ENCODE measurements around the gene CKAP4.

CKAP4 gene

DNA sequence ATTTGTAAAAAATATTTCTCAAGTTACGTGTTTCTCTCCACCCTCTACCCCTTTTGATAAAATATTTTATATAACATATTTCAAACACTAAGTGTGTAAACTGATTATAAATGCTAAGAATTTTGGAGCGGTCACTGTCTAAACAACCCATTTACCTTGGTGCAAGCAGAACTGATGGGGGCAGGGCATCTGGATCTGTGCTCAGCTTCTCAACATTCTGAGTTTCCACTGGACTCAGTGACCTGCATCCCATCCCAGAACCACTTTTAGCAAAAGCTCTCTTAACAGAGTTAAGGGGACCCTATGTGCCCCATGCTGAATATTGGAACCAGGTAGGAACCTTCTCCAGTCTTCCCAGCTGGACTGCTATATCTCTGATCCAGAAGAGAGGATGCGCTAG, 53.5 kb downstream of the CKAP4 start:
- DNase-seq (ENCODE audit: low read depth), result no peak

DNA sequence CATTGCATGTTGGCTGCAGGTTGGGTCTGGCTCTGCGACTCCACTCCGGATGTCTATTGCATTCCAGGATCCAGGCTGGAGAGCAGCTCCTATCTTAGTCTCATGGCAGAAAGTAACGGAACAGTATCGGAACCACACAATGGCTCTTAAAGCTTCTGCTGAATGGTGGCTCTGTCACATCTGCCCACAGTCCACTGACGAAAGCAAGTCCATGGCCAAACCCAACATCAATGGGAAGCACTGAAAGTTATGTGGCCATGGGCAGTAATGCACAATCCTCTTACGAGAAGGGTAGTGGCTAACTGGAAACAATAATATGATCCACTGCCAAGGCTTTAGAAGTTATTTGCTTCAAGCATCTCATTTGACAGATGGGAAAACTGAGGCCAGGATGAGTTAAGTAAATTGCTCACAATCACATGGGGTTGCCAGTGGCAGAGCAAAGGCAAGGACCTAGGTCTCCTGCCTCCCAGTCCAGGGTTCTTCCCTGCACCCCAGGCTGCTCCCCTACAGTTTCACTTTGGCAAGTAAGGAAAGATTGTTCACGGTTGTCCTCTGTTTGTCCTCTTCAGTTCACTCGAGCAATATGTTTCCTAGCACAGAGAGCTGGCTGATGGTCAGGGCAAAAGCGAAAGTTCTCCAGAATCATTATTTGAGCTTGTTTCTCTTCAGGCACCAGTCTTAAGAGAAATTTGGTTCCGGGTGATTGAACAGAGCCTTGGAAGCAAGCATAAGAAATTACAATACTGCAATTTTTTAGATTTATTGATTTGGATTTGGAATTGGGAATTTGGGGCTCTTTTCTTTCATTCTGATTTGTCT, 54.2 kb downstream of the CKAP4 start:
- DNase-seq (ENCODE audit: low read depth), result no peak

DNA sequence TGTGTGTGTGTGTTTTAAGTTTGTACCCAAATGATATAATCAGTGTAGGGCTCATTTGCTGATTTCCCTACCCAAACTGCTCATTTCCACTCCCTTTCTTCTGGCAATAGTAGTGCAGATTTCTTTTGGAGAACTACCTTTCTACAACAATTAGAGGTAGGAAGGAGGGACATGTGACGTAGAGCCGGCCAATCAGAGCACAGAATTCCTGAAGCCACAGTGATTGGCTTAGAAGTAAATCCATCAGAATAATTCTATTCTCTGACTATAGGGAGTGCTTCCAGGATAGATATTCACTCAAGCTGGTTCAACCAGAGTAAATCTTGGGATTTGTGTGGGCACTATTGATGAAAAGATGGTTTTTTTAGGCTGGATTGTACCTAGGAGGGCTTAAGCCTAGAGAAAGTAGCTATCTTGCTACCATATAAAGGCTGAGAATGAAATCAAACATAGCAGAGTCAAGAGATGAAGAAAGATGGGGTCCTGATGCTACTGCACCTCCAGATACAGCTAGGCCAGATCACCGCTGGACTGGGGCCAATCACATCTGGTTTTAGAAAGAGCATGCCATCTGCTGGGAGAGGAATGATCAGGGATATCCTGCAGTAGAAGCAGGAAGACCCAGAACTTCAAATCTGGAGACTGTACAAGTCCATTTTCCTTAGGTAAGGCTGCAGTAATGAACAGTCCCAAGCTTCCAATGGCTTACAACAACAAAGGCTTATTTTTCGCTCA, 55.0 kb downstream of the CKAP4 start:
- no peak for DNase-seq (ENCODE audit: low read depth)

DNA sequence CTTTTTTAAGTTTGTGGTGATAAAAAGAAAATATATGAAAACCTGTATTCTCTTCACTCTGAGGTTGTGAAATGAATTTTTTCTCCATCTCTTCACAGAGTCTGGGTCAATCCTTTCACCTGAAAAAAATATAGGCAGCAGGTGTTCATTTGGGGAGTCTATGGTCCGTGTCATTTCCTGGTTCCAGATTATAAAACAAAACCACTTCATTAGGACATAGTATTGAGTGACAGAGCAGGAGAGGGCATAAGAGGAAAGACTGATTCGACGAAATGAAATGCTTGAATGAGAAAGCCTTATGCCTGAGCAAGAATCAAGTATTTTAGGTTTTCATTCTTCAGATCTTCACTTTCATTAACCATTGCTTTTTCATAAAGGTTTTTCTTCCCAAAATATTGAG, 57.2 kb downstream of the CKAP4 start:
- DNase-seq (ENCODE audit: low read depth), result no peak

DNA sequence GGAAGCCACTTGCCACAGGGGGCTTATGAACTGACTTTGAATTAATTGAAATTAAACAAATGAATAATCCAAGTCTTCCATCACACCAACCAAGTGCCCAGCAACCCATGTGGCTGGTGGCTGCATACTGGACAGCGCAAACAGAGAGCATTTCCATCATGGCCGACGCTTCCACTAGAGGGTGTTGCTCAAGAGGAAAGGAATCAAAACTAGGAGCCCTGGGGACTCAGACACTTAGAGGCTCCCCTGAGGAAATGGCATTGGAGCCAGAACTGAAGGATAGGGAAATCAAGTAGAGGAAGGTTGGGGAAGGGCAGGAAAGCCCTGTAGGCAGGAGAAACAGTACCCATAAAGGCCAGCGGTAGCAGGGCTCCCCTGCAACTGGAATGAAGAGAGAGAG, 58.5 kb downstream of the CKAP4 start:
- no peak for DNase-seq (ENCODE audit: low read depth)

DNA sequence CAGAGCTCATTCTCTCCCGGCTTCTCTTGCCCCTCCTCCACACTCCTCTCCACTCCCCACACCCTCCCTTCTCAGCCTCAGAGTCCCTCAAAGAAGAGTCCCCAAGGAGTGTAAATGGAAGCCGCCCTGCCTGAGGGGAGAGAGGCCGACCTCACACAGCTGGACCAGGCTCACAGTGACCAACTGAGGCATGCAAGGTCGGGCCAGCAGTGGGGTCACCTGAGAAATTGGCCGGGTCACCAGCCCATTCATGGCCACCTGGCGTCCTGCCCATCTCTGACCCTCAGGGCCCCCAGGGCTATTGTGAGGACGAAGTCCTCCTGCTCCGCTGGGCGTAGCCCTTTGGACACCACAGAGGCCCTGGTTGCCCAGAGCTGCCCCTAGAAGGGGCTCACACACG, 59.6 kb downstream of the CKAP4 start:
- DNase-seq (ENCODE audit: low read depth), result no peak
